GM10248 (cell line): ENCODE data around the gene TALDO1.
A peak's percentile ranks its signal among the peaks of the same experiment; 100 is the strongest.

Experiments used
- CTCF ChIA-PET: fragments of 300-600 bp; sonication (Branson Sonifier 250); formaldehyde crosslinking; extraction: SDS; loops from one replicate; lab custom pipeline; 2021; ENCODE audit warnings: antibody characterized with exemption; lab: Yijun Ruan, JAX
- POLR2A ChIA-PET: fragments of 350-650 bp; sonication (Branson Sonifier 250); formaldehyde crosslinking; extraction: SDS; loops from one replicate; lab custom pipeline; 2020; ENCODE audit warnings: antibody characterized with exemption; lab: Yijun Ruan, JAX
- DNase-seq: peaks from one replicate; pipeline ENCODE4 v3.0.0; 2012; ENCODE audit errors: extremely low spot score
- CTCF ChIP-seq: IDR thresholded peaks from 2 replicates; pipeline ENCODE4 v1.5.1; 2012; ENCODE audit warnings: mild to moderate bottlenecking, low read depth; ENCODE audit errors: extremely low read depth, missing control alignments, control extremely low read depth

TALDO1 gene

DNA sequence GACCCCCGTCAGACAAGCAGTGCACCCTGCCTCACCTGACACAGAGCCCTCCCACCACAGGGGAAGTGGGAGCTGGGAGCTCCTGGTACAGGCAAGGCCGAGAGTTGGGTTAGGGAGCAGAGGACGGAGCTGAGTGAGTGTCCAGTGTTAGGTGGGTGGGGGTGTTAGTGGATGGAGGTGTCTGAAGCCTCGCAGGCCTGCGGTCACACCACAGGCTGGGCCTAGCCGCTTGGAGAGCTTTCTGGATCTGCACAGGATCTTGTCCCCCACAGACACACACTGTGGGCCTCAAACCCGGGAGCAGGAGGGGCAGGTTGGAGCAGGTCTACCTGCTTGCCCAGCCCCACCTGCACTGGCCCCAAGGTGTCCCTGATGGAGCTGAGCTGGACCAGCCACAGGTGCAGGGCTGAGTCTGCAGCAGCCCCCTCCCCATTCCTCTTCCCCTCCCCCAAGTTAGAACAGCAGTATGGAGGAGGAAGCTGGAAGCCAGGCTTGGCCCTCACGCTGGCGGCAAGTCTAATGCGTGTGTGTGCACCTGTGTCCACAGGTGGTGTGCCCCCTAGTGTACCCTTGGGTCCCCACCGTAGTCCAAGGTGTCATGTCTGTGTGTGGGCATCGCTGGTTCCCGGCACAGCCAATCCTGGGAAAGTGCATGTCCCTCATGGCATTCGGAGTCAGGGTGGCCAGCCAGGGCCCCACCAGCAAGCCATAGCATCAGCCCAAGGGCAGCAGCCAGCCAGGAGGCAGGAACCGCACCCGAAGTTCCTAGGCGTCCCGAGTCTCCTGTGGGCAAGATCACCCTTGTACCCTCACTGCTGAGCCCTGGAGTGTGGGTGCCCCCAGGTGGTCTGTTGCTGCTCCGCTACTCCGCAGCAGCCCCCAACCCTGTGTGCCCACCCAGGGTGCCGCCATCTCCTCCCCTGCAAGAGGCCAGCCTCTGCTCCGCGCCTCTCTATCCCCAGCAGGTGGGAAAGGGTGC is 32.0 kb downstream of the TALDO1 start:
- DNase-seq, result no peak
- ChIA-PET POLR2A (no interaction called here), CTCF (interaction anchor here (2.7 kb wide), 1 partner anchor 11 kb away, joined by 10 read pairs; the partner anchor contains the start of gene CEND1)
- no peak for TF ChIP-seq CTCF

DNA sequence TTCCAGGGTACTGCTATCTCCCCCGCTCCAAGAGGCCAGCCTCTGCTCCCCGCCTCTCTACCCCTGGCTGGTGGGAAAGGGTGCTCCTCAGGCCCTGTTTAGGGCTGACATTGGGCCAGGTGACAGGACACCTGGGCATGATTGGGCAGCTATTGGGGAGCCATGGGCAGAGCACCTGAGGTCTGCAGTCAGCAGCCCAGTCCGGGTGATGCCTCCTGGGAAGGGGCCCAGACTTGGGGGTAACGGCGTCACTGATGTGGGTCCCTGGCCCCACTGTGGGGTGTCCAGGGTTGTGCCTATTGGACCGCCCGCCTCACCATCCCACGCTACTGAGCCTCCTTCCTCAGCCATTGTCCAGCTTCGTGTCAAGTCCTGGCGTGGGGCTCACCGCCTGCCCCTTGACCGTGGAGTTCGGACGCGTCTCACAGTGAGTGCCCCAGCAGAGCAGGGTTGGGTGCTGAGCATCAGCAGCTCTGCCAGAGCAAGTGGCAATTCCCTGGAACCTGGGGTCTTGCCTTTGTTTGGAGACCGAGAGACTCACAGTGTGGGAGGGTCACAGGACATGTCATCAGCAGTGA is 32.8 kb downstream of the TALDO1 start:
- no peak for DNase-seq
- POLR2A ChIA-PET, result no interaction called here
- no peak for TF ChIP-seq CTCF
- CTCF ChIA-PET, result no interaction called here

GRCh38 chr11:782264-783174 is 35.3 kb downstream of the TALDO1 start:
- CTCF ChIA-PET, result interaction anchor here (1.5 to 2.0 kb wide), 2 partner anchors 14 to 47 kb away, joined by 4 to 12 read pairs; no protein-coding TSS in a partner anchor
- POLR2A ChIA-PET, result no interaction called here
- DNase-seq, result no peak
- no peak for TF ChIP-seq CTCF

GRCh38 chr11:783581-784015 is 36.3 kb downstream of the TALDO1 start:
- DNase-seq, result no peak
- TF ChIP-seq CTCF, result peak; percentile 35
- CTCF ChIA-PET, result interaction anchor here (0.7 to 2.0 kb wide), 3 partner anchors 13 to 59 kb away, joined by 3 to 12 read pairs (median 4); partner anchors contain the start of gene TSPAN4
- POLR2A ChIA-PET, result no interaction called here

DNA sequence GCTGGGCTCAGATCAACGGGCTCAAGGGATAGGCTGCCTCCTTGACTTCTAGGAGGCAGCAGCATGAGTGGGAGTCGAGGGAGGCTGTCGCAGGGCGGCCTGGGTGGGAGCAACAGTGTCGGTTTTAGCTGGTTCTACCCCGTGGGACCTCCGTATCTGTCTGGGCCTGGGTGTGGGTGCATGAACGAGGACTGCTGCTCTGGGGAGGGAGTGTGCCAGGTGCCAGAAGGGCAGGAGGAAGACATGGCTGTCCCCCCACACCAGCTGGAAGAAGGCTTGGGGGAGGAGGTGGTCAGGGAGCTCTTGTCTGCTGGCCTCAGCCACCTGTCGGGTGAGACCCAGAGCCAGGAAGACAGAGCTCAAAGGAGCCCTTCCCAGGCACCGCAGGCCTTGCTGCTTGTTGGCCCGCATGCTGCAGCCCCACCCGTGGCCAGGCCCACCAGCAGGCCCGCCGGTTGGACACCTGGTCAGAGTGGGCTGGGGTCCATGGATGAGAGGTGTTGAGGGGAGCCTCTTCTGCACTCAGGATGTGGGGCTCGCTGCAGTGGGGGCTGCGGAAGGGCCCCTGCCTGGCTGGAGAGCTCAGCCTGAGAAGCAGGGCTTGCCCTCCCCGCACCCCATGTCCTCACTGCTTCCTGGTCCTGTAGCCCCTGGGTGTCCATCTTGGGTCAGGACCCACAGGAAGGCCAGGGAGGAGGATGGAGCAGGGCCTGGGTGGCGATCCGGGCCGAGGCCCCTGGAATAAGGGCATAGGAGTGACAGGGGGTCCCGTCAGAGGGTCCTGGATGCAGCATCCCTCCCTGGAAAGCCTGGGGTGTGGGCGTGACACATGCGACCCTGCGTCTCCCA is 39.2 kb downstream of the TALDO1 start:
- no peak for TF ChIP-seq CTCF
- POLR2A ChIA-PET, result no interaction called here
- no peak for DNase-seq
- CTCF ChIA-PET, result interaction anchor here (0.9 to 2.0 kb wide), 3 partner anchors 18 to 232 kb away, joined by 4 to 5 read pairs (median 5); no protein-coding TSS in a partner anchor
